K562 (cell line): ENCODE results near the gene GABARAP. TPM values are rescaled to one million over a fixed set of nuclear protein-coding genes. Genes with fewer than 3 reads are reported as not detected.
A peak's percentile ranks its signal among the peaks of the same experiment; 100 is the strongest.

ENCODE experiments used
- ATF1 ChIP-seq, 2 experiments: fragments of 450-650 bp in 1 of 2; IDR thresholded peaks; 2 replicates each; pipeline ENCODE4 v1.6.1; 2016; ENCODE audit warnings: missing compliant biosample characterization in 1 of 2, missing genetic modification characterization in 1 of 2
- ATF3 ChIP-seq, 2 experiments: fragments of 450-650 bp in 1 of 2; sonication (generic) in 1 of 2; formaldehyde crosslinking in 1 of 2; IDR thresholded peaks in 1 of 2; conservative IDR thresholded peaks in 1 of 2; 2 replicates each; pipeline versions ENCODE4 v1.6.1 to v1.8.1; 2016 to 2023; ENCODE audit warnings: mild to moderate bottlenecking in 2 of 2, moderate library complexity in 2 of 2, inconsistent platforms in 1 of 2, missing genetic modification reagents in 1 of 2
- POU5F1 ChIP-seq: fragments of 150-350 bp; IDR thresholded peaks from 2 replicates; pipeline ENCODE4 v1.6.1; 2014; ENCODE audit warnings: borderline replicate concordance, low read length, low read depth, mild to moderate bottlenecking; ENCODE audit not compliant: partially characterized antibody
- RB1 ChIP-seq: fragments of 450-650 bp; IDR thresholded peaks from 2 replicates; pipeline ENCODE4 v1.6.1; 2017; ENCODE audit warnings: low read depth, mild to moderate bottlenecking
- TAF15 ChIP-seq: fragments of 200-400 bp; formaldehyde crosslinking; IDR thresholded peaks from 2 replicates; pipeline ENCODE4 v1.6.1; 2017; ENCODE audit warnings: mild to moderate bottlenecking, low read depth, low read length, moderate library complexity
- THRB ChIP-seq: fragments of 450-650 bp; formaldehyde crosslinking; conservative IDR thresholded peaks from 2 replicates; pipeline ENCODE4 v1.4.0; 2022; ENCODE audit warnings: mild to moderate bottlenecking, missing genetic modification characterization
- ZBTB40 ChIP-seq, 2 experiments: fragments of 450-650 bp in 1 of 2; sonication (generic) in 1 of 2; formaldehyde crosslinking in 1 of 2; IDR thresholded peaks; 2 replicates each; pipeline versions ENCODE4 v1.7.1 to v1.9.0; 2016 to 2022; ENCODE audit warnings: inconsistent platforms in 1 of 2, mild to moderate bottlenecking in 1 of 2, missing genetic modification reagents in 1 of 2
- ZNF398 ChIP-seq: fragments of 250-450 bp; sonication (Bioruptor Pico); IDR thresholded peaks from 2 replicates; pipeline ENCODE4 v1.8.0; 2021; ENCODE audit warnings: moderate library complexity, mild to moderate bottlenecking, inconsistent platforms
- ZNF830 ChIP-seq: fragments of 250-450 bp; sonication (Bioruptor Pico); IDR thresholded peaks from 2 replicates; pipeline ENCODE4 v1.5.0; 2021; ENCODE audit warnings: mild to moderate bottlenecking
- polyA plus RNA-seq, 8 experiments: library from polyadenylated mRNA; depleted of rRNA in 4 of 8; stranded (reverse) in 5 of 8; unstranded in 3 of 8; fragments of >200 nt; fragmentation: Nextera tagmentation in 2 of 8; fragmentation: Illumina TruSeq in 1 of 8; extraction: Ambion mirVana in 2 of 8; extraction: Trizol in 1 of 8; gene quantifications; 2 replicates each; pipeline versions ENCODE4 v1.2.1 to v1.2.3, GENCODE V29; 2011 to 2014; ENCODE audit warnings: inconsistent platforms in 1 of 8, missing spikeins in 1 of 8
- total RNA-seq, 7 experiments: library from RNA; depleted of rRNA in 6 of 7; stranded (reverse); fragments of >200 nt in 6 of 7; fragmentation: Illumina TruSeq in 2 of 7; extraction: Trizol in 2 of 7; gene quantifications; 2 replicates each; pipeline versions ENCODE4 v1.2.1 to v1.2.3, GENCODE V29; 2011 to 2021; ENCODE audit warnings: low replicate concordance in 1 of 7

GABARAP gene
- total and polyA plus RNA-seq, 9 of the 15 experiments (the other 6 are each of a cell fraction or from before 2014, with no cell fraction given) = 47.5 to 373 (median 152) TPM

- TF ChIP-seq THRB (CRISPR knock-in tag) (no peak), ATF3 (IDR thresholded peaks at IDR 0.05) (peak; percentile 16; the same call in 1 of the 2 replicates), ATF3 (CRISPR knock-in tag; conservative IDR thresholded peaks at IDR 0.05) (no peak), ZNF398 (CRISPR knock-in tag) (no peak), ZBTB40 (IDR thresholded peaks at IDR 0.05) (no peak), ZBTB40 (CRISPR knock-in tag; IDR thresholded peaks at IDR 0.05) (no peak), ZNF830 (no peak), RB1 (peak; percentile 19; the same call in 1 of the 2 replicates), ATF1 (CRISPR knock-in tag; IDR thresholded peaks at IDR 0.05) (no peak), ATF1 (tag; IDR thresholded peaks at IDR 0.05) (0 out of 2 replicates have a peak, but pooled peaks have one; percentile 27), POU5F1 (peak; percentile 62), TAF15 (no peak)
These were observed 50.5 kb downstream of the GABARAP start (continued) for GRCh38 chr17:7191571-7192270.
